ENCODE measurements around the gene CTNNA2. TPM values are rescaled to one million over a fixed set of nuclear protein-coding genes. Genes with fewer than 3 reads are reported as not detected.
A peak's percentile ranks its signal among the peaks of the same experiment; 100 is the strongest.

Gene CTNNA2
- under 1 TPM in 1 of 6 experiments, not detected in 5; 0.44 TPM for total RNA-seq
- long read RNA-seq, result 0 reads

- Histone ChIP-seq H3K4me1 (no peaks in the 10 kb centered on the region), H3K27ac (no peak within 1 kb of the TSS), H3K4me3 (peak within 1 kb of the TSS; percentile 14 to 57 (median 37)), H3K9me3 (no peaks in the 10 kb centered on the region), H3K36me3 (no peaks in the 10 kb centered on the region), H3K27me3 (peaks cover 0 to 6% of the 10 kb centered on the region in 2 donors)
- intact Hi-C loops (cut with DNase I), result no loop called here
- ATAC-seq, result peak; percentile 74 to 92 (median 88)
- TF ChIP-seq, protein P1, sequence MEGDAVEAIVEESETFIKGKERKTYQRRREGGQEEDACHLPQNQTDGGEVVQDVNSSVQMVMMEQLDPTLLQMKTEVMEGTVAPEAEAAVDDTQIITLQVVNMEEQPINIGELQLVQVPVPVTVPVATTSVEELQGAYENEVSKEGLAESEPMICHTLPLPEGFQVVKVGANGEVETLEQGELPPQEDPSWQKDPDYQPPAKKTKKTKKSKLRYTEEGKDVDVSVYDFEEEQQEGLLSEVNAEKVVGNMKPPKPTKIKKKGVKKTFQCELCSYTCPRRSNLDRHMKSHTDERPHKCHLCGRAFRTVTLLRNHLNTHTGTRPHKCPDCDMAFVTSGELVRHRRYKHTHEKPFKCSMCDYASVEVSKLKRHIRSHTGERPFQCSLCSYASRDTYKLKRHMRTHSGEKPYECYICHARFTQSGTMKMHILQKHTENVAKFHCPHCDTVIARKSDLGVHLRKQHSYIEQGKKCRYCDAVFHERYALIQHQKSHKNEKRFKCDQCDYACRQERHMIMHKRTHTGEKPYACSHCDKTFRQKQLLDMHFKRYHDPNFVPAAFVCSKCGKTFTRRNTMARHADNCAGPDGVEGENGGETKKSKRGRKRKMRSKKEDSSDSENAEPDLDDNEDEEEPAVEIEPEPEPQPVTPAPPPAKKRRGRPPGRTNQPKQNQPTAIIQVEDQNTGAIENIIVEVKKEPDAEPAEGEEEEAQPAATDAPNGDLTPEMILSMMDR (IDR thresholded peaks at IDR 0.05), result peak in 2 of 4 donors; percentile 26 to 29
- no peak for TF ChIP-seq POLR2A (IDR thresholded peaks at IDR 0.05)
- WGBS (ENCODE audit: insufficient coverage, low coverage, low lambda C conversion rate, missing lambda C conversion rate), result 5% methylated on average over 26 of the region's 87 CpGs
- peak; percentile 51 to 63 (median 58) for DNase-seq
These were observed at the start of gene CTNNA2 for GRCh38 chr2:79512442-79513401. Gene CTNNA2, plus strand, starts transcription at chr2:79513051.

GRCh38 chr2:79487399-79487798, 25.5 kb upstream of the CTNNA2 start:
- WGBS (ENCODE audit: insufficient coverage, low coverage, low lambda C conversion rate, missing lambda C conversion rate), result 73% methylated on average over 2 of the region's 3 CpGs
- no peaks in the 10 kb centered on the region for H3K36me3 ChIP-seq
- no peaks in the 10 kb centered on the region for H3K27me3 ChIP-seq
- intact Hi-C loops (cut with DNase I), result no loop called here
- no peak overlapping the region for H3K4me3 ChIP-seq
- no peaks in the 10 kb centered on the region for H3K9me3 ChIP-seq
- TF ChIP-seq POLR2A (IDR thresholded peaks at IDR 0.05), result no peak
- TF ChIP-seq, protein P1 (IDR thresholded peaks at IDR 0.05), result no peak
- no peaks in the 10 kb centered on the region for H3K4me1 ChIP-seq
- DNase-seq, result no peak
- H3K27ac ChIP-seq, result no peak overlapping the region
- ATAC-seq, result no peak

DNA sequence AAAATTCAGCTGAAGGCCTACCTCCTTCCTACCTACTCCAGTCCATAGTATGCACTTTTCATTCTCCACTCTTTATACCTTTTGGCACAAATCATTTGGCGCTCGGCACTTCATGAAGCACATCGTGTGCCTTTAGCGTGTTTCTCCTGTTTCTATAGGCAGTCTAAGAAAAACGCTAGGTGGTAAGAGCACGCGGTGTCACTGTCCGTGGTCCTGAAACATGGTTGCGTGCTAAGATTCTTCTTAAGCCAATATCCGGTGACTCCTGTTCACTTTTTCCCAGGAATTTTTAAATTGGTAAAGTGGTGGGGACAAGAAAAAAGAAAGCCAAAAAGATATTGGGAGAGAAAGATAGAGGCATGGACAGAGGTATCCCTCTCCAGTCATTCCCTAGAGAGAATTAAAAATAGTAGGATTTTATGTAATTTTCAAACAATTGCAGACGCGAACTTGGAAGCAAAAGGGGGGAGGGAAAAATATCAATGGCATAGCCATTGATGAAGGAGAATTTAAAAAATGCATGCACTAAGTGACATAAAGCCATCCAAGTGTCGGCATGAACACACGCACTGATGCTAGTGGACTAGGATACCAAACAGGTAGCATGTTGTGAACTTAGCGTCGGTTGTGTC, 1.4 kb upstream of the CTNNA2 start:
- H3K4me3 ChIP-seq, result no peak overlapping the region
- peak in 1 of 3 donors; percentile 21 for DNase-seq
- WGBS (ENCODE audit: insufficient coverage, low coverage, low lambda C conversion rate, missing lambda C conversion rate), result 24% methylated on average over 16 of the region's 16 CpGs
- peaks cover 0 to 6% of the 10 kb centered on the region in 2 donors for H3K27me3 ChIP-seq
- TF ChIP-seq, protein P1 (IDR thresholded peaks at IDR 0.05), result no peak
- no peaks in the 10 kb centered on the region for H3K36me3 ChIP-seq
- no peaks in the 10 kb centered on the region for H3K4me1 ChIP-seq
- intact Hi-C loops (cut with DNase I), result no loop called here
- ATAC-seq, result peak in 2 of 4 donors; percentile 46 to 49
- no peak overlapping the region for H3K27ac ChIP-seq
- no peaks in the 10 kb centered on the region for H3K9me3 ChIP-seq

DNA sequence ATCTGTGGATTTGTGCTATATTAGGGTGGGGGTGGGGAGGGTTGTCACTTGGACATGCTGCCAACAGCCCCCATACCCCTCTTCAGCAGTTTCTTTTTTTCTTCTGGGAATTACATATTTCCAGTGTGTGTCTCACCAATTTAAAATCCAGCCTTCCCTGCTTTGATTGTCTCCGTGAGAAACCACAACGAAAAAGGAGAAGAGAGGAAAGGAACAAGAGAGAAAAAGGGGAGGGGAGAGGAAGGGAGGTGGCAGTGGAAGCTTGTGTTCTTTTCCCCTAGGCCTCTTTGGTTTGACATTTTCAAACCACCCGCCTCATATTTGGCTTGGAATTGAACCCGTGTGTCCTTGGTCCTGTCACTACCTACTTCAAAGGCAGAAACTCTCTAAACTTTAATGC, 860 bp downstream of the CTNNA2 start:
- H3K9me3 ChIP-seq, result no peaks in the 10 kb centered on the region
- H3K4me1 ChIP-seq, result no peaks in the 10 kb centered on the region
- no peak overlapping the region for H3K27ac ChIP-seq
- H3K36me3 ChIP-seq, result no peaks in the 10 kb centered on the region
- 34% methylated on average over 4 of the region's 4 CpGs for WGBS (ENCODE audit: insufficient coverage, low coverage, low lambda C conversion rate, missing lambda C conversion rate)
- no peak for ATAC-seq
- intact Hi-C loops (cut with DNase I), result no loop called here
- TF ChIP-seq, protein P1 (IDR thresholded peaks at IDR 0.05), result no peak
- TF ChIP-seq POLR2A (IDR thresholded peaks at IDR 0.05), result no peak
- H3K27me3 ChIP-seq, result peaks cover 0 to 6% of the 10 kb centered on the region in 2 donors
- no peak overlapping the region for H3K4me3 ChIP-seq
- DNase-seq, result no peak

Measured in right lobe of liver (tissue), 6 donors.